Eye (tissue), 1 donor: ENCODE data around the gene ZBTB20.

Source experiments
- DNase-seq: peaks from one replicate; pipeline ENCODE4 v3.0.0-alpha.2; 2015

The ZBTB20 gene

GRCh38 chr3:114506591-114507300, 640.3 kb downstream of the ZBTB20 start:
- no peak for DNase-seq

GRCh38 chr3:114504941-114505628, 642.0 kb downstream of the ZBTB20 start:
- no peak for DNase-seq

GRCh38 chr3:114502204-114502603, 644.9 kb downstream of the ZBTB20 start:
- no peak for DNase-seq

- no peak for DNase-seq
Observed at GRCh38 chr3:114499976-114500375, 647.1 kb downstream of the ZBTB20 start.

- peak; percentile 60 for DNase-seq
Observed at GRCh38 chr3:114498539-114499370, 648.3 kb downstream of the ZBTB20 start.

- no peak for DNase-seq
Observed at GRCh38 chr3:114496874-114497273, 650.2 kb downstream of the ZBTB20 start.

GRCh38 chr3:114496466-114496865, 650.6 kb downstream of the ZBTB20 start:
- no peak for DNase-seq

GRCh38 chr3:114496021-114496434, 651.1 kb downstream of the ZBTB20 start:
- no peak for DNase-seq

- DNase-seq: no peak
Observed at GRCh38 chr3:114494498-114494897, 652.6 kb downstream of the ZBTB20 start.

- DNase-seq: no peak
Observed at GRCh38 chr3:114490829-114491228, 656.3 kb downstream of the ZBTB20 start.

- no peak for DNase-seq
Observed at GRCh38 chr3:114487502-114487901, 659.6 kb downstream of the ZBTB20 start.

- no peak for DNase-seq
Observed at GRCh38 chr3:114484919-114485318, 662.2 kb downstream of the ZBTB20 start.

GRCh38 chr3:114481113-114481512, 666.0 kb downstream of the ZBTB20 start:
- no peak for DNase-seq

- no peak for DNase-seq
Observed at GRCh38 chr3:114480442-114480841, 666.6 kb downstream of the ZBTB20 start.

GRCh38 chr3:114478801-114479200, 668.3 kb downstream of the ZBTB20 start:
- DNase-seq: no peak

- DNase-seq: no peak
Observed at GRCh38 chr3:114476511-114476910, 670.6 kb downstream of the ZBTB20 start.

GRCh38 chr3:114471478-114471877, 675.6 kb downstream of the ZBTB20 start:
- no peak for DNase-seq

- no peak for DNase-seq
Observed at GRCh38 chr3:114469070-114469469, 678.0 kb downstream of the ZBTB20 start.

GRCh38 chr3:114466816-114467215, 680.3 kb downstream of the ZBTB20 start:
- DNase-seq: no peak

GRCh38 chr3:114466251-114466650, 680.8 kb downstream of the ZBTB20 start:
- DNase-seq: no peak

GRCh38 chr3:114464548-114464947, 682.5 kb downstream of the ZBTB20 start:
- no peak for DNase-seq

GRCh38 chr3:114462750-114463149, 684.3 kb downstream of the ZBTB20 start:
- DNase-seq: no peak

GRCh38 chr3:114460459-114460858, 686.6 kb downstream of the ZBTB20 start:
- no peak for DNase-seq

GRCh38 chr3:114456742-114457141, 690.3 kb downstream of the ZBTB20 start:
- no peak for DNase-seq
